BLaER1 treated with 17β-estradiol and CSF1 and Interleukin-3, amounts not matched to agents 10 nM and 100 nM (cell line): ENCODE results near the gene HOOK2.
A peak's percentile ranks its signal among the peaks of the same experiment; 100 is the strongest.

Source experiments
- H3K27ac ChIP-seq, 11 experiments: shearing (Covaris generic); formaldehyde crosslinking; 2 replicates each; pipeline ENCODE4 v1.8.1; 2022
- H3K27me3 ChIP-seq, 11 experiments: shearing (Covaris generic); formaldehyde crosslinking; 2 replicates each; pipeline ENCODE4 v1.8.1; 2022
- H3K36me3 ChIP-seq, 11 experiments: shearing (Covaris generic); formaldehyde crosslinking; 2 replicates each; pipeline ENCODE4 v1.8.1; 2022
- H3K4me1 ChIP-seq, 10 experiments: shearing (Covaris generic); formaldehyde crosslinking; 2 replicates each; pipeline ENCODE4 v1.8.1; 2022
- H3K4me2 ChIP-seq, 11 experiments: shearing (Covaris generic); formaldehyde crosslinking; 2 replicates each; pipeline ENCODE4 v1.8.1; 2022
- H3K4me3 ChIP-seq, 10 experiments: shearing (Covaris generic); formaldehyde crosslinking; 2 replicates each; pipeline ENCODE4 v1.8.1; 2022
- H3K9ac ChIP-seq, 11 experiments: shearing (Covaris generic); formaldehyde crosslinking; 2 replicates each; pipeline ENCODE4 v1.8.1; 2022
- H3K9me3 ChIP-seq, 11 experiments: shearing (Covaris generic); formaldehyde crosslinking; replicated peaks in 1 of 11; 2 replicates each; pipeline ENCODE4 v1.8.1; 2022
- H4K20me1 ChIP-seq, 11 experiments: shearing (Covaris generic); formaldehyde crosslinking; 2 replicates each; pipeline ENCODE4 v1.8.1; 2022
- Cebpa-rat ChIP-seq, 11 experiments: shearing (Covaris generic); IDR thresholded peaks; 2 replicates each; pipeline ENCODE4 v1.8.1; 2022

The HOOK2 gene

GRCh38 chr19:12772323-12772722 lies 3.0 kb downstream of the HOOK2 start:
- TF ChIP-seq Cebpa-rat (IDR thresholded peaks at IDR 0.05) = no peak

GRCh38 chr19:12770922-12771321 lies 4.4 kb downstream of the HOOK2 start:
- no peaks in the 10 kb centered on the region; a peak in 1 of 22 replicates for H3K36me3 ChIP-seq
- H3K9ac ChIP-seq = no peak overlapping the region
- H4K20me1 ChIP-seq = peaks cover 0 to 32% (median 0%) of the 10 kb centered on the region in 11 experiments; a peak in 7 of 22 replicates
- no peak overlapping the region for H3K4me2 ChIP-seq
- no peak overlapping the region for H3K27ac ChIP-seq
- no peak overlapping the region for H3K4me3 ChIP-seq
- H3K4me1 ChIP-seq = peaks cover 28 to 57% (median 47%) of the 10 kb centered on the region in 10 experiments
- TF ChIP-seq Cebpa-rat (IDR thresholded peaks at IDR 0.05) = no peak
- H3K27me3 ChIP-seq = no peaks in the 10 kb centered on the region
- no peaks in the 10 kb centered on the region for H3K9me3 ChIP-seq

More at GRCh38 chr19:12772323-12772722, 3.0 kb downstream of the HOOK2 start:
- H3K9me3 ChIP-seq = no peaks in the 10 kb centered on the region
- H3K36me3 ChIP-seq = no peaks in the 10 kb centered on the region; a peak in 1 of 22 replicates
- H3K4me2 ChIP-seq = peak overlapping the region in 3 of 11 experiments; percentile 10 to 26 (median 13); a peak in 2 of 22 replicates
- H4K20me1 ChIP-seq = peaks cover 0 to 32% (median 0%) of the 10 kb centered on the region in 11 experiments; a peak in 7 of 22 replicates
- H3K4me3 ChIP-seq = no peak overlapping the region
- no peaks in the 10 kb centered on the region for H3K27me3 ChIP-seq
- H3K27ac ChIP-seq = no peak overlapping the region
- H3K4me1 ChIP-seq = peaks cover 35 to 67% (median 48%) of the 10 kb centered on the region in 10 experiments
- peak overlapping the region in 1 of 11 experiments; percentile 42; a peak in 2 of 22 replicates for H3K9ac ChIP-seq

- Histone ChIP-seq H3K4me2 (peak overlapping the region; percentile 73 to 92 (median 88)), H3K27ac (peak overlapping the region in 1 of 11 experiments; percentile 28; a peak in 1 of 22 replicates), H3K36me3 (peaks cover 0 to 2% (median 0%) of the 10 kb centered on the region in 11 experiments; a peak in 3 of 22 replicates), H4K20me1 (peaks cover 0 to 32% (median 0%) of the 10 kb centered on the region in 11 experiments; a peak in 7 of 22 replicates), H3K27me3 (no peaks in the 10 kb centered on the region), H3K9ac (peak overlapping the region in 7 of 11 experiments; percentile 17 to 64 (median 48); a peak in 6 of 22 replicates), H3K9me3 (no peaks in the 10 kb centered on the region), H3K4me1 (peaks cover 24 to 54% (median 42%) of the 10 kb centered on the region in 10 experiments), H3K4me3 (peak overlapping the region in 5 of 10 experiments; percentile 17 to 52 (median 28); a peak in 5 of 20 replicates)
- no peak for TF ChIP-seq Cebpa-rat (IDR thresholded peaks at IDR 0.05)
These were observed 5.7 kb downstream of the HOOK2 start for GRCh38 chr19:12769689-12770088.

- peaks cover 0 to 13% (median 6%) of the 10 kb centered on the region in 11 experiments; a peak in 11 of 22 replicates for H3K36me3 ChIP-seq
- no peak overlapping the region for H3K4me3 ChIP-seq
- no peak overlapping the region for H3K27ac ChIP-seq
- peaks cover 0 to 24% (median 0%) of the 10 kb centered on the region in 11 experiments; a peak in 6 of 22 replicates for H4K20me1 ChIP-seq
- peaks cover 14 to 36% (median 28%) of the 10 kb centered on the region in 10 experiments for H3K4me1 ChIP-seq
- H3K27me3 ChIP-seq = no peaks in the 10 kb centered on the region
- H3K4me2 ChIP-seq = no peak overlapping the region
- TF ChIP-seq Cebpa-rat (IDR thresholded peaks at IDR 0.05) = no peak
- H3K9me3 ChIP-seq = no peaks in the 10 kb centered on the region
- peak overlapping the region in 1 of 11 experiments; percentile 14; a peak in 1 of 22 replicates for H3K9ac ChIP-seq
These were observed 7.7 kb downstream of the HOOK2 start for GRCh38 chr19:12767666-12768065.

GRCh38 chr19:12767150-12767549 lies 8.2 kb downstream of the HOOK2 start:
- Histone ChIP-seq H4K20me1 (peaks cover 0 to 23% (median 0%) of the 10 kb centered on the region in 11 experiments; a peak in 5 of 22 replicates), H3K27ac (no peak overlapping the region), H3K9ac (0 out of 22 replicates have a peak overlapping the region, but pooled peaks of 1 of the 11 experiments have one; percentile 14), H3K27me3 (no peaks in the 10 kb centered on the region), H3K36me3 (peaks cover 0 to 13% (median 6%) of the 10 kb centered on the region in 11 experiments; a peak in 11 of 22 replicates), H3K4me3 (no peak overlapping the region), H3K4me2 (no peak overlapping the region), H3K9me3 (no peaks in the 10 kb centered on the region), H3K4me1 (peaks cover 12 to 32% (median 24%) of the 10 kb centered on the region in 10 experiments)
- no peak for TF ChIP-seq Cebpa-rat (IDR thresholded peaks at IDR 0.05)

GRCh38 chr19:12766051-12766521 lies 9.3 kb downstream of the HOOK2 start:
- Histone ChIP-seq H3K27ac (no peak overlapping the region), H3K9ac (peak overlapping the region in 10 of 11 experiments; percentile 3 to 61 (median 32); a peak in 12 of 22 replicates)

DNA sequence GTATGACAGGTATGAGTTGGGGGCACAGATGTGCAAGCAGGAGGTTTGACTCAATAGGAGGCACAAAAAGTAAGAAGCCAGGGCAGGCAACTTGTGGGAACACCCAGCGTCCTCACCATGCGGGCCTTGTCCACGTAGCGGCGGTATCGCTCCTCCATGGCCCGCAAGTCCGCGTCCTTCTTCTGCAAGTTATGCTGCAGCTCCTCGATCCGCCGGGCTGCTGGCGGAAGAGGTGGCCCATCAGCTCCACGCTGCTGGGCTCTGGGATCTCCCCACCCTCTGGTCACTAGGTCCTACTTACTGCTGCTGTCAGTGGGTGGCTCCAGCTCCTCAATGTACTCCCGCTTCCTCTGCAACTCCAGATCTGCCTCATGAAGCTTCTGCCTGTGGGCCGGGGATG lies 10.7 kb downstream of the HOOK2 start:
- peaks cover 0 to 7% (median 0%) of the 10 kb centered on the region in 11 experiments; a peak in 3 of 22 replicates for H4K20me1 ChIP-seq
- TF ChIP-seq Cebpa-rat (IDR thresholded peaks at IDR 0.05) = no peak
- no peaks in the 10 kb centered on the region for H3K9me3 ChIP-seq
- no peak overlapping the region for H3K4me3 ChIP-seq
- no peak overlapping the region for H3K4me2 ChIP-seq
- peaks cover 6 to 15% (median 10%) of the 10 kb centered on the region in 10 experiments for H3K4me1 ChIP-seq
- no peak overlapping the region for H3K9ac ChIP-seq
- no peaks in the 10 kb centered on the region for H3K27me3 ChIP-seq
- no peak overlapping the region for H3K27ac ChIP-seq
- peaks cover 0 to 13% (median 6%) of the 10 kb centered on the region in 11 experiments; a peak in 11 of 22 replicates for H3K36me3 ChIP-seq

More at GRCh38 chr19:12766051-12766521, 9.3 kb downstream of the HOOK2 start:
- Histone ChIP-seq H3K4me1 (peaks cover 12 to 24% (median 17%) of the 10 kb centered on the region in 10 experiments), H3K4me3 (peak overlapping the region; percentile 33 to 69 (median 52); a peak in 17 of 20 replicates), H3K27me3 (no peaks in the 10 kb centered on the region), H3K4me2 (peak overlapping the region; percentile 65 to 93 (median 79)), H3K9me3 (no peaks in the 10 kb centered on the region), H4K20me1 (peaks cover 0 to 19% (median 0%) of the 10 kb centered on the region in 11 experiments; a peak in 5 of 22 replicates), H3K36me3 (peaks cover 0 to 13% (median 6%) of the 10 kb centered on the region in 11 experiments; a peak in 11 of 22 replicates)
- TF ChIP-seq Cebpa-rat (IDR thresholded peaks at IDR 0.05) = no peak

DNA sequence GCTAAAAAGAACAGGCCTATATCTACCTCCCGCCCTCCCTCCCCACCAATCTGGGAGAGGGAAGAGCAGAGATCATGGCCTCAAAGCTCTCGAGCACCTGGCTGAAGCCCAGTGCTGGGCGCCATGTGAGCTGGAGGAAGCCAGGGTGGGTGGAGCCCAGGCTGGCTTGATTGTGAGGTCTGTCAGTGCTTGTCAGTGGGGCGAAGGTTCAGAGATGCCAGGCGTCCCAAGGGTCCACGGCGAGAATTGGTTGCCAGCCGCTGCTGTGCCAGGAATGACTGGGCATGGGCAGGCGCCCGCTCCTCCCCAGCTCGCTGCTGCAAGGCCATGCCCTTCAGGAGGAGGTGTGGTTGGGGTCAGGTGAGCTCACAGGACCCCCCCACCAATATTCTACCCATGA lies 12.3 kb downstream of the HOOK2 start:
- Histone ChIP-seq H3K4me1 (peaks cover 0 to 8% (median 4%) of the 10 kb centered on the region in 10 experiments; a peak in 7 of 20 replicates), H3K27ac (no peak overlapping the region), H4K20me1 (peaks cover 0 to 6% (median 0%) of the 10 kb centered on the region in 11 experiments; a peak in 2 of 22 replicates), H3K36me3 (peaks cover 0 to 13% (median 6%) of the 10 kb centered on the region in 11 experiments; a peak in 11 of 22 replicates), H3K9ac (no peak overlapping the region), H3K9me3 (no peaks in the 10 kb centered on the region), H3K4me2 (no peak overlapping the region), H3K4me3 (no peak overlapping the region), H3K27me3 (no peaks in the 10 kb centered on the region)
- TF ChIP-seq Cebpa-rat (IDR thresholded peaks at IDR 0.05) = no peak

- Histone ChIP-seq H3K27me3 (no peaks in the 10 kb centered on the region), H3K4me2 (no peak overlapping the region), H3K4me3 (no peak overlapping the region), H4K20me1 (no peaks in the 10 kb centered on the region), H3K9me3 (no peaks in the 10 kb centered on the region), H3K27ac (no peak overlapping the region), H3K9ac (no peak overlapping the region), H3K36me3 (peaks cover 0 to 11% (median 6%) of the 10 kb centered on the region in 11 experiments; a peak in 11 of 22 replicates), H3K4me1 (peaks cover 0 to 20% (median 16%) of the 10 kb centered on the region in 10 experiments; a peak in 17 of 20 replicates)
- TF ChIP-seq Cebpa-rat (IDR thresholded peaks at IDR 0.05) = no peak
These were observed 15.7 kb downstream of the HOOK2 start for GRCh38 chr19:12759686-12760085.
